Activated naive CD8-positive, alpha-beta T cell treated with anti-CD3 and anti-CD28 coated beads for 36 hours (primary cell): ENCODE data around the gene RCN1. TPM values are rescaled to one million over a fixed set of nuclear protein-coding genes. Genes with fewer than 3 reads are reported as not detected.
"Not testable (repeated sequence)": the region's sequence is repeated elsewhere in the genome, so short reads cannot be mapped to it uniquely, and the experiment has no call there.

Source experiments
- DNase-seq: peaks from one replicate; pipeline ENCODE4 v3.0.0; 2021
- H3K27ac Mint-ChIP-seq: one replicate; pipeline ENCODE4 v1.8.0; 2022; ENCODE audit warnings: mild to moderate bottlenecking, moderate library complexity, mixed read lengths
- H3K27me3 Mint-ChIP-seq: one replicate; pipeline ENCODE4 v1.8.0; 2022; ENCODE audit warnings: mild to moderate bottlenecking, mixed read lengths
- H3K36me3 Mint-ChIP-seq: one replicate; pipeline ENCODE4 v1.8.0; 2021; ENCODE audit warnings: mild to moderate bottlenecking, mixed read lengths
- H3K4me1 Mint-ChIP-seq: one replicate; pipeline ENCODE4 v1.8.0; 2021; ENCODE audit warnings: mixed read lengths
- H3K4me3 Mint-ChIP-seq: one replicate; pipeline ENCODE4 v1.8.0; 2022; ENCODE audit warnings: mild to moderate bottlenecking, moderate library complexity, mixed read lengths
- H3K9me3 Mint-ChIP-seq: one replicate; pipeline ENCODE4 v1.8.0; 2022; ENCODE audit warnings: mixed read lengths
- total RNA-seq, 2 experiments: library from RNA; stranded (reverse); gene quantifications; one replicate each; pipeline ENCODE4 v1.2.3, GENCODE V29; 2021

Gene RCN1
- total RNA-seq, 2 experiments from 2014 or later = 35.4 to 36.3 TPM

- no peak overlapping the region for H3K4me3 Mint-ChIP-seq
- H3K27ac Mint-ChIP-seq = no peak overlapping the region
- H3K4me1 Mint-ChIP-seq = no peaks in the 10 kb centered on the region
- H3K36me3 Mint-ChIP-seq = peaks cover 2% of the 10 kb centered on the region
- H3K9me3 Mint-ChIP-seq = peaks cover 3% of the 10 kb centered on the region
- H3K27me3 Mint-ChIP-seq = peaks cover 11% of the 10 kb centered on the region
- no peak for DNase-seq
These were observed 24.6 kb downstream of the RCN1 start for GRCh38 chr11:32115446-32115845.

- H3K27me3 Mint-ChIP-seq = peaks cover 11% of the 10 kb centered on the region
- DNase-seq = no peak
- H3K36me3 Mint-ChIP-seq = peaks cover 2% of the 10 kb centered on the region
- peaks cover 3% of the 10 kb centered on the region for H3K9me3 Mint-ChIP-seq
- no peak overlapping the region for H3K27ac Mint-ChIP-seq
- H3K4me1 Mint-ChIP-seq = peaks cover 4% of the 10 kb centered on the region
- H3K4me3 Mint-ChIP-seq = no peak overlapping the region
These were observed 25.8 kb downstream of the RCN1 start for GRCh38 chr11:32116668-32117067.

- H3K27ac Mint-ChIP-seq = no peak overlapping the region
- no peak for DNase-seq
- H3K4me1 Mint-ChIP-seq = peaks cover 4% of the 10 kb centered on the region
- H3K9me3 Mint-ChIP-seq = peaks cover 3% of the 10 kb centered on the region
- no peak overlapping the region for H3K4me3 Mint-ChIP-seq
- H3K36me3 Mint-ChIP-seq = peaks cover 2% of the 10 kb centered on the region
- H3K27me3 Mint-ChIP-seq = peaks cover 12% of the 10 kb centered on the region
These were observed 27.4 kb downstream of the RCN1 start for GRCh38 chr11:32118025-32118974.

GRCh38 chr11:32119139-32119538 lies 28.3 kb downstream of the RCN1 start:
- not testable (repeated sequence) for DNase-seq, H3K4me3 Mint-ChIP-seq, H3K27me3 Mint-ChIP-seq, H3K9me3 Mint-ChIP-seq, H3K27ac Mint-ChIP-seq, H3K4me1 Mint-ChIP-seq, H3K36me3 Mint-ChIP-seq

- Mint-ChIP-seq H3K9me3 (peaks cover 3% of the 10 kb centered on the region), H3K27ac (no peak overlapping the region), H3K27me3 (peaks cover 23% of the 10 kb centered on the region), H3K36me3 (peaks cover 2% of the 10 kb centered on the region), H3K4me3 (no peak overlapping the region), H3K4me1 (peaks cover 4% of the 10 kb centered on the region)
- peak; percentile 8 for DNase-seq
These were observed 30.1 kb downstream of the RCN1 start for GRCh38 chr11:32121012-32121411.

- H3K4me1 Mint-ChIP-seq = peaks cover 4% of the 10 kb centered on the region
- peaks cover 26% of the 10 kb centered on the region for H3K27me3 Mint-ChIP-seq
- peaks cover 3% of the 10 kb centered on the region for H3K9me3 Mint-ChIP-seq
- no peak overlapping the region for H3K27ac Mint-ChIP-seq
- DNase-seq = no peak
- no peak overlapping the region for H3K4me3 Mint-ChIP-seq
- H3K36me3 Mint-ChIP-seq = peaks cover 2% of the 10 kb centered on the region
These were observed 31.3 kb downstream of the RCN1 start for GRCh38 chr11:32122200-32122599.

- peaks cover 14% of the 10 kb centered on the region for H3K27me3 Mint-ChIP-seq
- no peak overlapping the region for H3K4me3 Mint-ChIP-seq
- no peaks in the 10 kb centered on the region for H3K4me1 Mint-ChIP-seq
- H3K9me3 Mint-ChIP-seq = peaks cover 3% of the 10 kb centered on the region
- no peak overlapping the region for H3K27ac Mint-ChIP-seq
- no peaks in the 10 kb centered on the region for H3K36me3 Mint-ChIP-seq
- DNase-seq = no peak
These were observed 40.4 kb downstream of the RCN1 start for GRCh38 chr11:32131321-32131720.

GRCh38 chr11:32136657-32137056 lies 45.8 kb downstream of the RCN1 start:
- Mint-ChIP-seq H3K4me3 (no peak overlapping the region), H3K4me1 (no peaks in the 10 kb centered on the region), H3K9me3 (no peaks in the 10 kb centered on the region), H3K27me3 (no peaks in the 10 kb centered on the region), H3K27ac (no peak overlapping the region), H3K36me3 (no peaks in the 10 kb centered on the region)
- DNase-seq = no peak

GRCh38 chr11:32137263-32137662 lies 46.4 kb downstream of the RCN1 start:
- no peaks in the 10 kb centered on the region for H3K9me3 Mint-ChIP-seq
- no peak overlapping the region for H3K27ac Mint-ChIP-seq

GRCh38 chr11:32137869-32138268 lies 47.0 kb downstream of the RCN1 start:
- Mint-ChIP-seq H3K27me3 (no peaks in the 10 kb centered on the region), H3K36me3 (no peaks in the 10 kb centered on the region), H3K9me3 (no peaks in the 10 kb centered on the region), H3K4me3 (no peak overlapping the region), H3K27ac (no peak overlapping the region), H3K4me1 (peaks cover 4% of the 10 kb centered on the region)
- no peak for DNase-seq

More at GRCh38 chr11:32137263-32137662, 46.4 kb downstream of the RCN1 start:
- Mint-ChIP-seq H3K36me3 (no peaks in the 10 kb centered on the region), H3K4me1 (peaks cover 3% of the 10 kb centered on the region), H3K4me3 (no peak overlapping the region), H3K27me3 (no peaks in the 10 kb centered on the region)
- DNase-seq = no peak

- Mint-ChIP-seq H3K27me3 (no peaks in the 10 kb centered on the region), H3K4me3 (no peak overlapping the region), H3K9me3 (no peaks in the 10 kb centered on the region), H3K4me1 (peaks cover 7% of the 10 kb centered on the region), H3K36me3 (no peaks in the 10 kb centered on the region), H3K27ac (no peak overlapping the region)
- DNase-seq = no peak
These were observed 48.0 kb downstream of the RCN1 start for GRCh38 chr11:32138902-32139301.

GRCh38 chr11:32139896-32140520 lies 49.1 kb downstream of the RCN1 start:
- DNase-seq = no peak
- Mint-ChIP-seq H3K27me3 (no peaks in the 10 kb centered on the region), H3K4me1 (peaks cover 7% of the 10 kb centered on the region)

GRCh38 chr11:32141745-32142546 lies 51.1 kb downstream of the RCN1 start:
- H3K4me1 Mint-ChIP-seq = peaks cover 7% of the 10 kb centered on the region
- no peak for DNase-seq
- no peaks in the 10 kb centered on the region for H3K36me3 Mint-ChIP-seq
- no peaks in the 10 kb centered on the region for H3K9me3 Mint-ChIP-seq
- no peak overlapping the region for H3K27ac Mint-ChIP-seq
- H3K4me3 Mint-ChIP-seq = no peak overlapping the region
- no peaks in the 10 kb centered on the region for H3K27me3 Mint-ChIP-seq

More at GRCh38 chr11:32139896-32140520, 49.1 kb downstream of the RCN1 start:
- Mint-ChIP-seq H3K4me3 (no peak overlapping the region), H3K36me3 (no peaks in the 10 kb centered on the region), H3K9me3 (no peaks in the 10 kb centered on the region), H3K27ac (no peak overlapping the region)

GRCh38 chr11:32143378-32143777 lies 52.5 kb downstream of the RCN1 start:
- Mint-ChIP-seq H3K27me3 (no peaks in the 10 kb centered on the region), H3K27ac (no peak overlapping the region), H3K4me1 (peaks cover 7% of the 10 kb centered on the region), H3K36me3 (no peaks in the 10 kb centered on the region), H3K4me3 (no peak overlapping the region), H3K9me3 (no peaks in the 10 kb centered on the region)
- DNase-seq = no peak

- no peak overlapping the region for H3K27ac Mint-ChIP-seq
- DNase-seq = no peak
- H3K4me1 Mint-ChIP-seq = peaks cover 7% of the 10 kb centered on the region
- H3K36me3 Mint-ChIP-seq = no peaks in the 10 kb centered on the region
- no peaks in the 10 kb centered on the region for H3K27me3 Mint-ChIP-seq
- H3K4me3 Mint-ChIP-seq = no peak overlapping the region
- no peaks in the 10 kb centered on the region for H3K9me3 Mint-ChIP-seq
These were observed 54.4 kb downstream of the RCN1 start for GRCh38 chr11:32145282-32145681.
